ENCODE results near the gene RBMS1.

GRCh38 chr2:160338901-160339685 is 154.5 kb downstream of the RBMS1 start:
- TF ChIP-seq CTCF (IDR thresholded peaks at IDR 0.05), result no peak
- no peak for TF ChIP-seq POLR2A (IDR thresholded peaks at IDR 0.05)
